ENCODE results near the gene PTPRK. TPM values are rescaled to one million over a fixed set of nuclear protein-coding genes. Genes with fewer than 3 reads are reported as not detected.

The PTPRK gene
- polyA plus RNA-seq, 3 donors = 0.01 TPM; not detected in 2

- Mint-ChIP-seq H3K27me3 (ENCODE audit: low read depth in 3 of 3) (no peaks in the 10 kb centered on the region), H3K4me1 (no peaks in the 10 kb centered on the region), H3K4me3 (no peak overlapping the region), H3K36me3 (no peaks in the 10 kb centered on the region), H3K27ac (no peak overlapping the region), H3K9me3 (peaks cover 0 to 6% (median 3%) of the 10 kb centered on the region in 7 donors)
- H3K4me2 ChIP-seq (replicated peaks; ENCODE audit: extremely low read depth, low read length, poor library complexity, severe bottlenecking) = no peak overlapping the region
- H3K27ac ChIP-seq (ENCODE audit: low read depth in 1 of 2, low read length in 2 of 2) = no peak overlapping the region
- no peaks in the 10 kb centered on the region for H3K79me2 ChIP-seq (ENCODE audit: insufficient read depth, low read length)
- no peak for TF ChIP-seq CTCF (IDR thresholded peaks at IDR 0.05)
- WGBS (ENCODE audit: insufficient coverage) = no CpG with 5 or more reads among the region's 2 CpGs
- H3K27me3 ChIP-seq (ENCODE audit: control insufficient read depth in 2 of 2, insufficient read depth in 2 of 2, low read length in 2 of 2) = no peaks in the 10 kb centered on the region
- H3K9ac ChIP-seq (ENCODE audit: insufficient read depth, low read length, poor library complexity, severe bottlenecking) = no peak overlapping the region
- H2AFZ ChIP-seq (ENCODE audit: insufficient read depth, low read depth, low read length, poor library complexity, severe bottlenecking) = no peak overlapping the region
- DNase-seq = no peak
- H4K20me1 ChIP-seq (ENCODE audit: insufficient read depth, low read length) = no peaks in the 10 kb centered on the region
- H3K9me3 ChIP-seq (replicated peaks in 1 of 2; ENCODE audit: control insufficient read depth in 1 of 2, insufficient read depth in 1 of 2, low read length in 2 of 2) = no peaks in the 10 kb centered on the region
- H3K36me3 ChIP-seq (replicated peaks in 1 of 2; ENCODE audit: control insufficient read depth in 1 of 2, insufficient read depth in 2 of 2, low read length in 2 of 2) = no peaks in the 10 kb centered on the region
- no peak overlapping the region for H3K4me3 ChIP-seq (replicated peaks in 1 of 3; ENCODE audit: low read depth in 2 of 3, low read length in 3 of 3)
- H3K4me1 ChIP-seq (ENCODE audit: control insufficient read depth in 1 of 2, insufficient read depth in 2 of 2, low read length in 2 of 2) = no peaks in the 10 kb centered on the region
- intact Hi-C loops (cut with micrococcal nuclease) = no loop called here
These were observed 150.3 kb downstream of the PTPRK start for GRCh38 chr6:128370072-128370471.

GRCh38 chr6:128368213-128368944 is 152.0 kb downstream of the PTPRK start:
- Mint-ChIP-seq H3K27ac (no peak overlapping the region), H3K9me3 (peaks cover 0 to 4% (median 0%) of the 10 kb centered on the region in 7 donors), H3K27me3 (ENCODE audit: low read depth in 3 of 3) (no peaks in the 10 kb centered on the region), H3K36me3 (no peaks in the 10 kb centered on the region), H3K4me1 (no peaks in the 10 kb centered on the region), H3K4me3 (no peak overlapping the region)
- WGBS (ENCODE audit: insufficient coverage) = no CpG with 5 or more reads among the region's 3 CpGs
- no peak for DNase-seq
- H3K4me2 ChIP-seq (replicated peaks; ENCODE audit: extremely low read depth, low read length, poor library complexity, severe bottlenecking) = no peak overlapping the region
- no peaks in the 10 kb centered on the region for H3K9me3 ChIP-seq (replicated peaks in 1 of 2; ENCODE audit: control insufficient read depth in 1 of 2, insufficient read depth in 1 of 2, low read length in 2 of 2)
- no peaks in the 10 kb centered on the region for H4K20me1 ChIP-seq (ENCODE audit: insufficient read depth, low read length)
- no peak overlapping the region for H3K27ac ChIP-seq (ENCODE audit: low read depth in 1 of 2, low read length in 2 of 2)
- no peaks in the 10 kb centered on the region for H3K36me3 ChIP-seq (replicated peaks in 1 of 2; ENCODE audit: control insufficient read depth in 1 of 2, insufficient read depth in 2 of 2, low read length in 2 of 2)
- no peak overlapping the region for H3K4me3 ChIP-seq (replicated peaks in 1 of 3; ENCODE audit: low read depth in 2 of 3, low read length in 3 of 3)
- no peak overlapping the region for H3K9ac ChIP-seq (ENCODE audit: insufficient read depth, low read length, poor library complexity, severe bottlenecking)
- H3K79me2 ChIP-seq (ENCODE audit: insufficient read depth, low read length) = no peaks in the 10 kb centered on the region
- intact Hi-C loops (cut with micrococcal nuclease) = no loop called here
- no peaks in the 10 kb centered on the region for H3K27me3 ChIP-seq (ENCODE audit: control insufficient read depth in 2 of 2, insufficient read depth in 2 of 2, low read length in 2 of 2)
- no peaks in the 10 kb centered on the region for H3K4me1 ChIP-seq (ENCODE audit: control insufficient read depth in 1 of 2, insufficient read depth in 2 of 2, low read length in 2 of 2)
- no peak for TF ChIP-seq CTCF (IDR thresholded peaks at IDR 0.05)
- H2AFZ ChIP-seq (ENCODE audit: insufficient read depth, low read depth, low read length, poor library complexity, severe bottlenecking) = no peak overlapping the region

Data from CD14-positive monocyte (primary cell).